Endothelial cell of umbilical vein (primary cell): ENCODE results near the gene ISG15. TPM values are rescaled to one million over a fixed set of nuclear protein-coding genes. Genes with fewer than 3 reads are reported as not detected.

Experiments
- BruUV-seq: library from RNA; stranded (reverse); fragments of 400-500 nt; replicated peaks from 2 replicates; lab custom pipeline; 2021; lab: Mats Ljungman, UMichigan
- CTCF ChIA-PET: fragments of 300-600, 350-600 bp; sonication (Branson Sonifier 250); formaldehyde crosslinking; loops from one replicate; lab custom pipeline; 2021; ENCODE audit warnings: antibody characterized with exemption, inconsistent platforms; lab: Charles Lee
- POLR2A ChIA-PET: fragments of 300-600, 350-600 bp; sonication (Branson Sonifier 250); formaldehyde crosslinking; loops from one replicate; lab custom pipeline; 2021; ENCODE audit warnings: antibody characterized with exemption, inconsistent platforms; lab: Charles Lee
- DNase-seq: peaks from one replicate; pipeline ENCODE4 v3.0.0-alpha.2; 2011; ENCODE audit warnings: low read depth, low spot score
- FAIRE-seq: peaks from 2 replicates; lab custom pipeline; 2011; peaks lifted over from hg19 to GRCh38; lab: Jason Lieb, UNC
- H2AFZ ChIP-seq: 2 replicates; pipeline ENCODE4 v1.6.0; 2012; ENCODE audit warnings: low read depth, low read length, control low read depth, inconsistent platforms
- H3K27ac ChIP-seq: 2 replicates; pipeline ENCODE4 v1.5.1; 2011; ENCODE audit warnings: low read depth, mild to moderate bottlenecking, control low read depth, low read length, moderate library complexity; ENCODE audit not compliant: insufficient read depth
- H3K27me3 ChIP-seq, 2 experiments: 2 replicates each; pipeline versions ENCODE4 v1.6.0 to v1.6.1; 2011; ENCODE audit warnings: low read length in 2 of 2, mixed read lengths in 1 of 2; ENCODE audit not compliant: control insufficient read depth in 2 of 2, insufficient read depth in 2 of 2
- H3K36me3 ChIP-seq, 2 experiments: 2 replicates in 1 of 2; 3 replicates in 1 of 2; pipeline ENCODE4 v1.5.1; 2011; ENCODE audit warnings: low read length in 2 of 2, mild to moderate bottlenecking in 1 of 2, moderate library complexity in 1 of 2; ENCODE audit not compliant: control insufficient read depth in 2 of 2, insufficient read depth in 2 of 2; ENCODE audit errors: extremely low read depth in 1 of 2
- H3K4me1 ChIP-seq: 3 replicates; pipeline ENCODE4 v1.5.1; 2011; ENCODE audit warnings: mild to moderate bottlenecking, low read length; ENCODE audit not compliant: control insufficient read depth, insufficient read depth; ENCODE audit errors: extremely low read depth
- H3K4me2 ChIP-seq: 2 replicates; pipeline ENCODE4 v1.6.1; 2011; ENCODE audit warnings: low read length, control low read depth, mixed read lengths; ENCODE audit not compliant: insufficient read depth
- H3K4me3 ChIP-seq, 3 experiments: fragments of 200-600 bp in 1 of 3; sonication (generic), shearing (Covaris generic) in 1 of 3; replicated peaks in 1 of 3; 2 replicates each; pipeline ENCODE4 v1.5.1; 2011 to 2016; ENCODE audit warnings: control low read depth in 3 of 3, low read length in 3 of 3, mild to moderate bottlenecking in 2 of 3, inconsistent platforms in 1 of 3, low read depth in 1 of 3, moderate library complexity in 1 of 3; ENCODE audit not compliant: insufficient read depth in 1 of 3
- H3K79me2 ChIP-seq: 2 replicates; pipeline ENCODE4 v1.6.0; 2012; ENCODE audit warnings: low read length, inconsistent platforms; ENCODE audit not compliant: control insufficient read depth, insufficient read depth
- H3K9ac ChIP-seq: replicated peaks from 2 replicates; pipeline ENCODE3; 2011; ENCODE audit warnings: low read length, control low read depth; ENCODE audit not compliant: insufficient read depth; ENCODE audit errors: extremely low read depth
- H3K9me1 ChIP-seq: replicated peaks from 3 replicates; pipeline ENCODE4 v1.6.0; 2011; ENCODE audit warnings: mild to moderate bottlenecking, low read length; ENCODE audit not compliant: control insufficient read depth, insufficient read depth; ENCODE audit errors: extremely low read depth
- H3K9me3 ChIP-seq: replicated peaks from 2 replicates; pipeline ENCODE4 v1.5.1; 2012; ENCODE audit warnings: low read length, inconsistent platforms; ENCODE audit not compliant: control insufficient read depth, insufficient read depth
- H4K20me1 ChIP-seq: replicated peaks from 2 replicates; pipeline ENCODE3; 2011; ENCODE audit warnings: mild to moderate bottlenecking, low read length; ENCODE audit not compliant: control insufficient read depth, insufficient read depth; ENCODE audit errors: extremely low read depth
- CTCF ChIP-seq, 2 donors: IDR thresholded peaks; 1 replicate in 1 of 2; 2 replicates in 1 of 2; pipeline ENCODE4 v1.5.1; 2011; ENCODE audit warnings: low read length in 2 of 2, mild to moderate bottlenecking in 2 of 2, moderate library complexity in 2 of 2, control low read depth in 1 of 2, inconsistent platforms in 1 of 2, low read depth in 1 of 2; ENCODE audit not compliant: insufficient read depth in 1 of 2; ENCODE audit errors: extremely low read depth in 1 of 2
- GATA2 ChIP-seq: IDR thresholded peaks from 2 replicates; pipeline ENCODE4 v1.7.0; 2011; ENCODE audit warnings: low read depth, mild to moderate bottlenecking, moderate library complexity, mixed read lengths, low read length; ENCODE audit not compliant: insufficient read length, insufficient read depth
- JUN ChIP-seq: IDR thresholded peaks from 2 replicates; pipeline ENCODE4 v1.6.1; 2011; ENCODE audit warnings: borderline replicate concordance, low read depth; ENCODE audit not compliant: insufficient read length, insufficient read depth
- POLR2A ChIP-seq: IDR thresholded peaks from 2 replicates; pipeline ENCODE4 v1.6.1; 2012; ENCODE audit warnings: low read depth, mild to moderate bottlenecking, control low read depth, low read length
- POLR2AphosphoS5 ChIP-seq: IDR thresholded peaks from 2 replicates; pipeline ENCODE4 v1.6.1; 2012; ENCODE audit warnings: low read depth, mild to moderate bottlenecking, control low read depth, low read length, moderate library complexity; ENCODE audit not compliant: insufficient read depth
- dilution Hi-C: fragments of 300-500 bp; cut with MboI; formaldehyde crosslinking; loops from one replicate; pipeline ENCODE4 v1.15.0; 2019; ENCODE audit warnings: low sequenced_read_pairs; ENCODE audit not compliant: extremely low pct_ligation_motif_present
- intact Hi-C: fragments of 100-400 bp; cut with micrococcal nuclease; formaldehyde crosslinking; loops from one replicate; pipeline ENCODE4 v1.10.0; 2022
- polyA plus RNA-seq, 4 experiments: library from polyadenylated mRNA; depleted of rRNA in 3 of 4; stranded (reverse) in 3 of 4; unstranded in 1 of 4; fragments of >200 nt; gene quantifications; 2 replicates each; pipeline versions ENCODE4 v1.2.1 to v1.2.3, GENCODE V29; 2011 to 2012; ENCODE audit warnings: missing spikeins in 1 of 4
- total RNA-seq: library from RNA; stranded (reverse); gene quantifications from 2 replicates; pipeline ENCODE4 v1.2.3, GENCODE V29; 2021
- TF ChIP-seq, protein P1 (sequence below): IDR thresholded peaks from 2 replicates; pipeline ENCODE4 v1.6.1; 2011; ENCODE audit not compliant: insufficient read depth, insufficient read length

ISG15 gene
- total and polyA plus RNA-seq, 2 donors (not counting 3 experiments of a cell fraction or from before 2014, with no cell fraction given): 44.6 to 154 TPM

GRCh38 chr1:999725-1000356 is 13.5 kb upstream of the ISG15 start, which contains the start of gene HES4:
HES4 (minus strand) TSS chr1:1000097; CDS start chr1:999973, 124 bp downstream.
- TF ChIP-seq CTCF (IDR thresholded peaks at IDR 0.05; ENCODE audit: extremely low read depth in 1 of 2, insufficient read depth in 1 of 2, low read depth in 1 of 2, low read length in 2 of 2) (no peak), GATA2 (no peak), POLR2A (peak; percentile 69), JUN (no peak), POLR2AphosphoS5 (no peak)
- TF ChIP-seq, protein P1, sequence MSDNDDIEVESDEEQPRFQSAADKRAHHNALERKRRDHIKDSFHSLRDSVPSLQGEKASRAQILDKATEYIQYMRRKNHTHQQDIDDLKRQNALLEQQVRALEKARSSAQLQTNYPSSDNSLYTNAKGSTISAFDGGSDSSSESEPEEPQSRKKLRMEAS: peak; percentile 7
- Histone ChIP-seq H3K79me2 (no peaks in the 10 kb centered on the region), H3K4me2 (peak within 1 kb of the TSS; percentile 72), H3K27me3 (peaks cover 0 to 19% of the 10 kb centered on the region in 2 experiments), H3K36me3 (no peaks in the 10 kb centered on the region), H3K27ac (peak within 1 kb of the TSS; percentile 80), H3K4me3 (peak within 1 kb of the TSS; percentile 47 to 55 (median 51)), H3K9me1 (no peaks in the 10 kb centered on the region), H3K9ac (peak within 1 kb of the TSS; percentile 91), H3K4me1 (peaks cover 13% of the 10 kb centered on the region), H4K20me1 (no peaks in the 10 kb centered on the region), H2AFZ (peak within 1 kb of the TSS; percentile 50), H3K9me3 (no peaks in the 10 kb centered on the region)
- ChIA-PET CTCF (interaction anchor here (0.8 to 5.7 kb wide), 3 partner anchors 14 to 18 kb away, joined by 6 to 41 read pairs (median 22); partner anchors contain the start of genes AGRN and ISG15), POLR2A (no interaction called here)
- dilution Hi-C loops (no loop called here), intact Hi-C loops (loop anchor here (1.0 to 2.0 kb wide), 2 partner anchors 15 to 64 kb away; no protein-coding TSS in a partner anchor)
- DNase-seq (peak; percentile 92), FAIRE-seq (peak; percentile 85)
- BruUV-seq: no TSS peak
